Renal cortex interstitium (tissue), 11 donors: ENCODE measurements around the gene RAB11FIP4. TPM values are rescaled to one million over a fixed set of nuclear protein-coding genes. Genes with fewer than 3 reads are reported as not detected.

Experiments used
- DNase-seq, 11 donors: peaks; one replicate each; pipeline ENCODE4 v3.0.0-alpha.2; 2013; ENCODE audit warnings: low read depth in 9 of 11, low spot score in 4 of 11; ENCODE audit errors: extremely low read depth in 1 of 11
- polyA plus RNA-seq, 3 donors: library from polyadenylated mRNA; unstranded; fragments of 120-200 nt; gene quantifications; one replicate each; pipeline ENCODE4 v1.2.1, GENCODE V29; 2013; ENCODE audit not compliant: insufficient read length in 3 of 3

RAB11FIP4 gene
- polyA plus RNA-seq, 3 donors: 14.0 to 14.8 (median 14.2) TPM

DNA sequence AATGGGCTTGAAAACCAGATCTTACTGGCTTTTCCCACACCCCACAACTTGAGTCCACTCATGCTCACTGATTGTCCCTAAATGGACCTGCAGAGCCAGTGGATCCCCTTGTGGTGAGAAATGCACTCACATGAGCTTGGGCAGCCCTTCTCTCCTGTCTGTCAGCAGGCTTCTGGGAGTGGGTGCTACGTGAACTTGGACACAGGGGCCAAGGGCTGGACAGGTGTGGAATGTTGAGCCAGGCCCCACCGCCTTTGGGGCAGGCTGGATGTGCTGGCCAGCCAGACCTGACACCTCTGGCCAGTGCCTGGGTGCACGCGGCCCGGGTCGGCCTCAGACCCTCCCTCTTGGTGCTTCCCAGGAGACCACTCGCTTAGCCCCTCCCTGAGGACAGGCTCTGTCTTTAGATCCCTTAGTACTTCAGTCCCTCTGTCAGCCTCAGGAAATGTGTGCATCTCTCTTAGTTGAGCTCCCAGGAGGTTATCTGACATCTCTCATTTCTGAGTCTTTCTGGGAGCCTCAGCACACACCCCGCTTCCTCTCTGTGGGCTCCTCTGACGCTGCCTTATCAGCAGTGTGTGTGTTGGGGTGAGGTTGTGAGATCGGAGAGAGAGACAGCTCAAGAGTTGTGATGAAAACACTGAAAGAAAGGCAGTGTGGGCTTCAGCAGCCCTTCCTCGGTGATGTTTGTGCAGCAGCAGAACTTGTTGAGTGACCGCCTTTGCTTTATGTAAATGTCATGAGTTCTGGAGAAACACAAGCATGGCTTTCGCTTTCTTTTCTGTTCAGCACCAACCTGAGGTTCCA lies 117.0 kb downstream of the RAB11FIP4 start:
- DNase-seq: no peak

DNA sequence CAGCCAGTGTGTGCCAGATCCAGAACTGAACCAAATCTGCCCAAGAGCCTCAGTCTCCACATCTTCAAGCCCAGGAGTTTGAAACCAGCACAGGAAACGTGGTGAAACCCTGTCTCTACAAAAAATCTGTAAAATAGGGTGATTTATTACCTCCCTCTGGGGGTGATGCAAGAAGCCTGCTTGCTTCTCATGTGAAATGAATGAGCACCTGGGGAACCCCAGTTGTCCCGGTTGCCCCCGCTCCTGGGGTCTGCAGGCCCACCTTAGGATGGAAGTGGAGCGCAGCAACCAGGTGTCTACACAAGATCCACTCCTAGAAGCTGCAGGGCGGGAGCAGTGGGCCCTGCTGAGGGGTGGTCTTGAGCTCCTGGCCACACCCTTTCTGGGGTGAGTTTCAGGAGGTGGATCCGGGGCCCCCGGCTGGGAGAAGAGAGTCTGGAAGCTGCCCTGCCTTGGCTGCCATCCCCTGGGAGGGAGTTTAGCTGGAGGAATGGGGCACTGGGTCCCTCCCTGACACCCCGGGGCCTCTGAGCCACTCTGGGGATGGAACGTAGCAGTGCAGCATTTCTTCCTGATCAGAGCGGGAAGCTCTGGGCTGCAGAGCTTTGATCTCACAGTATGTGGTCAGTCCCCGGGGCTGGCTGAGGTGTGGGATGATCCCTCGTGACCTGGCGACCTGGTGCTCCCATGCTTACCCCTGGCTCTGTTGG lies 117.8 kb downstream of the RAB11FIP4 start:
- no peak for DNase-seq

DNA sequence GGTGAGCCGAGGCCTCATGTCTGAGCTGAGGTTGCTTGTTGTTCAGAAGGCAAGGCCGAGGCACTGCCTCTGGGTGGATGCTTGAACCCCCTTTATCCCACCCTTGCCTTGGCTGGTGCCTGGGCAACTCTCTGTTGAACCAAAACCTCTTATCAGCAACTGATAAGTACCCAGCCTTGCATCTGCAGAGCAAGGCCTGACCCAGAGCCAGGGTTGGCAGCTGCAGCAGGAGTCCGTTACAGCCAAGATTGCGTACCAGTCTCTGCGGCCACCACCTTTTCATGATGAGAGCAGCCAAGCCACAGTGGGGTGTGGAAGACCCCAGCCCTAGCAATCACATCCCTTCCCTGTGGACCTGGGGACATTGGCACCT lies 118.3 kb downstream of the RAB11FIP4 start:
- no peak for DNase-seq

DNA sequence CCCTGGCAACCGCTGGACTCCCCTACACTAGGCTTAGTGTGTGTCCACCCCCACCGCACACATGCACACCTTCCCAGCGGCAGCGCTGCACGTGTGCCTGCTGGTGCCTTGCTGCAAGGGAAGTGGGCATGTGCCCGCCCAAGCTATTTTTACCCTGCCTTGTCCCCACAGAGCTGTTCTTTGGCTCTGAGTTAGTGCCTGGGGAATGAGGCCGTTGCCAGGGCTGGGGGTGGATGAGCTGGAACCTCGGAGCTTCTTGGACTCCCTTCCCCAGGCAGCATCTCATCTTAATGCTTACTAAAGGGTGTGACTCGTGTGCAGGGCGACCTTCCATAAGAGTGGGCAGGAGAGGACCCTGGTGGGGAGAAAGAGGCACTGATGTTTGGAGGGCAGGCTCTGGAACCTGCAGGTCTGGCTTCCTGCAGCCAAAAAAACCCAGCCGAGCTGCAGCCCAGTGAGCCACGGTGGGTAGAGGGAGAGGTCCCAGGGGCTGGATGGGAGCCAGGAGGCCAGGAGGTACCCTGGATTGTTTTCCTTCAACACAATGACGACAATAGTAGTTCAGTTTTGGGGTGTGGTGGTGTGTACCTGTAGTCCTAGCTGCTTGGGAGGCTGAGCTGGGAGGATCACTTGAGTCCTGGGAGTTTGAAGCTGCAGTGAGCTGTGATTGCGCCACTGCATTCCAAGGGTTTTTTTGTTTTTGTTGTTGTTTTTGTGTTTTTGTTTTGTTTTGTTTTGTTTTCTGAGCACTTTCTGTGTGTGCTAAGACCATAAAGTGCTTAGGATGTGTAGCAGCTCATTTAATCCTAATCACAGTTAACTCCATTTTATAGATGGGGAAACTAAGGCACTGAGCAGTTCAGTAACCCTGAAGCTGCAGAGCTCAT lies 119.1 kb downstream of the RAB11FIP4 start:
- no peak for DNase-seq

DNA sequence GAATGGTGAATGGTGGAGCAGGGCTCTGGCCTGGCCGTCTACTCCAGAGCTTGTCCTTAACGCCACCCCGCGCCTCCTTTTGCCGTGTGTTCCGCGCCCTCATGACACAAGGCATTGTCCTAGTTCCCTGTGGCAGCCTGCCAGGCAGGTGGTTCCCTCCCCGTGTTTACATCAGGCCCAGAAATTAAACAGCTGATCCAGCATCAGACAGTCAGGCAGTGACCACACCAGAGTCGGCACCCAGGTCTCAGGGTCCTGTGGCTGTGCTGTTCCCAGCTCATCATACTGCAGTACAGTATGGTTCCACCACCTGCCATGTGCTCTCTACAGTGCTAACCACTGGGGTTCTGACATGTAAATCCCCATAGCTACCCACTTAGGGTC lies 119.7 kb downstream of the RAB11FIP4 start:
- DNase-seq: no peak

GRCh38 chr17:31511580-31511979 lies 120.1 kb downstream of the RAB11FIP4 start:
- no peak for DNase-seq

DNA sequence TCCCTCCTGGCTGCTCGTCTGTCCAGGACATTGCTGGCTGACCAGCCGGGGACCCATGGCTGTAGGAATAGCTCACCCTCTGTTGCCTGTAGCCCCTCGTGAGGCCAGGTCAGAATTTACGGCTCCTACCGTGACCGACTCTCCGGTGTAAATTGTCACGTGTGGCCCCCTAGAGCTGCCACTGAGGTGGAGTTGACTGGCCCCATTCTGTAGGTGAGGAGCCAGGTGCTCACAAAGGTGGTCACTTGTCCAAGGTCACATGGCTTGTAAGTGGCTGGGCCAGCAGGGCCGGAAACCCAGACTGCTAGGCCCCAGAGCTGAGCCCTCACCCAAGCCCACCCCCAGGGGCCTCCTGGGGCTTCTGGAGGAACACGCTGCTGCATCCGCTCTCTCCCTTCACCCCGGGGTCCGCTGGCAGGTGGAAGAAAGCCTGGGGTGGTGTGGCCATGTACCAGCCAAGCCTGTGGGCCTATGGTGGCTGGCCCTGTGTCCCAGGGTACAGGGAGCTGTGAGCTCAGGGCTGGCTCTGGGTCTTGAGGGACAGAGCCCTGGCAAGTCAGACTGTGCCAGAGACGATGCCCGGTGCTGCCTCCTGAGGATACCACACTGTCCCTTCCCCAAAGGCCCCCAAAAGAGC lies 120.7 kb downstream of the RAB11FIP4 start:
- no peak for DNase-seq

- DNase-seq: no peak
Observed at GRCh38 chr17:31512796-31513195, 121.3 kb downstream of the RAB11FIP4 start.

- DNase-seq: no peak
Observed at GRCh38 chr17:31513731-31514427, 122.4 kb downstream of the RAB11FIP4 start.

GRCh38 chr17:31515267-31515666 lies 123.8 kb downstream of the RAB11FIP4 start:
- DNase-seq: no peak

DNA sequence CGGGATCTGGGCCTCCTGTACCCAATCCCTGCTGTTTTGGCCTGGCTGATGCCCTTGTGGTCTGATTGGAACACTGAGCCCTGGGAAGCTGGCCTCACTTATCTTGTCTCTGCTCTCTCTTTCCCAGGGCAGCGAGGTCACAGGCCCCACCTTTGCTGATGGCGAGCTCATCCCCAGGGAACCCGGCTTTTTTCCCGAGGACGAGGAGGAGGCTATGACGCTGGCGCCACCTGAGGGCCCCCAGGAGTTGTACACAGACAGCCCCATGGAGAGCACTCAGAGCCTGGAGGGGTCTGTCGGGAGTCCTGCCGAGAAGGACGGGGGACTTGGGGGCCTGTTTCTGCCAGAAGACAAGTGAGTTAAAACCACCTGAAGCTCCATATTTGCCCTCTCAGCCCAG lies 126.0 kb downstream of the RAB11FIP4 start:
- DNase-seq: no peak

- DNase-seq: no peak
Observed at GRCh38 chr17:31518478-31518877, 127.0 kb downstream of the RAB11FIP4 start.

GRCh38 chr17:31521632-31522283 lies 130.3 kb downstream of the RAB11FIP4 start:
- DNase-seq: no peak

GRCh38 chr17:31522284-31522931 lies 130.9 kb downstream of the RAB11FIP4 start:
- no peak for DNase-seq

DNA sequence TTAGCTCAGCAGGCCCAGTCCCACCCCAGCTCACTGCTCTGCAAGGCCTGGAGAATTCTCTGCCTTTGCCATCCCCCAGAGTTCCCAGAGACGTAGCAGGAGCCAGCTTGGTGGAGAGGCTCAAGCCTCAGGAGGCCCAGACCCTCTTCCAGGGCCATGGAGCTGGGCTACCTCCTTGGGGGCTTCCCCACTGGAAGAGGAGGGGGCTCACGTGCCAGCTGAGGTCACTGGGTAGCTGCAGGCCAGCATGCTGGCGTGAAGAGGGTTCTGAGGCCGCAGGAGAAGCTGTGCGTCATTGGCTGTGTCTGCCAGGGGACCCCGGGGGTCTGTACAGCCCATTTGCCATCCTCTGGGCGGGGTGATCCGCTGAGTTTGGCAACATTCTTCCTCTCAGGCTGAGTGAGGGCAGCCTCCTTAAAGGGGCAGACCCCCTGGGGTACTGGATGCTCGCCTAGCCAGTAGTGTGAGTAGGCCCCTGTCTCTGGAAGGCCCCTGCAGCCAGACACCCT lies 131.6 kb downstream of the RAB11FIP4 start:
- no peak for DNase-seq

GRCh38 chr17:31523862-31524730 lies 132.6 kb downstream of the RAB11FIP4 start:
- no peak for DNase-seq
